K562 (cell line): ENCODE measurements around the gene ZSCAN12. TPM values are rescaled to one million over a fixed set of nuclear protein-coding genes. Genes with fewer than 3 reads are reported as not detected.

Experiments
- ARHGAP35 ChIP-seq: fragments of 450-650 bp; IDR thresholded peaks from 2 replicates; pipeline ENCODE4 v1.6.1; 2018; ENCODE audit not compliant: partially characterized antibody
- CHAMP1 ChIP-seq: fragments of 450-650 bp; IDR thresholded peaks from 2 replicates; pipeline ENCODE4 v1.6.1; 2016; ENCODE audit warnings: mild to moderate bottlenecking
- HDAC1 ChIP-seq, 2 experiments: fragments of 450-650 bp; IDR thresholded peaks; 2 replicates each; pipeline ENCODE4 v1.6.1; 2016 to 2017; ENCODE audit warnings: inconsistent platforms in 1 of 2, mild to moderate bottlenecking in 1 of 2, moderate library complexity in 1 of 2
- HINFP ChIP-seq: fragments of 450-650 bp; conservative IDR thresholded peaks from 2 replicates; pipeline ENCODE4 v1.6.1; 2016; ENCODE audit warnings: missing genetic modification characterization, low read depth, mild to moderate bottlenecking, control low read depth, missing compliant biosample characterization
- HLTF ChIP-seq: fragments of 450-650 bp; IDR thresholded peaks from 2 replicates; pipeline ENCODE4 v1.6.1; 2016
- HNRNPK ChIP-seq: fragments of 200-400 bp; formaldehyde crosslinking; IDR thresholded peaks from one replicate; pipeline ENCODE4 v1.6.1; 2018; ENCODE audit warnings: mild to moderate bottlenecking, low read depth, low read length; ENCODE audit not compliant: poor library complexity, severe bottlenecking
- HNRNPLL ChIP-seq: fragments of 200-400 bp; formaldehyde crosslinking; IDR thresholded peaks from 2 replicates; pipeline ENCODE4 v1.6.1; 2017; ENCODE audit warnings: low read length, low read depth, mild to moderate bottlenecking; ENCODE audit not compliant: poor library complexity, severe bottlenecking
- ILK ChIP-seq: fragments of 450-650 bp; IDR thresholded peaks from 2 replicates; pipeline ENCODE4 v1.6.1; 2016; ENCODE audit warnings: missing genetic modification characterization, low read depth, mild to moderate bottlenecking, missing compliant biosample characterization, moderate library complexity, borderline replicate concordance
- LEF1 ChIP-seq: fragments of 450-650 bp; IDR thresholded peaks from 2 replicates; pipeline ENCODE4 v1.6.1; 2016; ENCODE audit warnings: mild to moderate bottlenecking
- MCM7 ChIP-seq, 2 experiments: fragments of 450-650 bp; IDR thresholded peaks; 2 replicates each; pipeline ENCODE4 v1.6.1; 2016 to 2018
- MYBL2 ChIP-seq, 2 experiments: fragments of 450-650 bp in 1 of 2; sonication (generic) in 1 of 2; formaldehyde crosslinking in 1 of 2; IDR thresholded peaks; 2 replicates each; pipeline versions ENCODE4 v1.6.1 to v1.8.1; 2017 to 2022; ENCODE audit warnings: borderline replicate concordance in 1 of 2, inconsistent platforms in 1 of 2, low read depth in 1 of 2, mild to moderate bottlenecking in 1 of 2, missing genetic modification reagents in 1 of 2, moderate library complexity in 1 of 2
- NCOA2 ChIP-seq, 2 experiments: fragments of 450-650 bp; IDR thresholded peaks; 2 replicates each; pipeline ENCODE4 v1.6.1; 2018; ENCODE audit warnings: mild to moderate bottlenecking in 2 of 2, moderate library complexity in 1 of 2; ENCODE audit not compliant: partially characterized antibody in 2 of 2
- POU5F1 ChIP-seq: fragments of 150-350 bp; IDR thresholded peaks from 2 replicates; pipeline ENCODE4 v1.6.1; 2014; ENCODE audit warnings: borderline replicate concordance, low read length, low read depth, mild to moderate bottlenecking; ENCODE audit not compliant: partially characterized antibody
- RBM14 ChIP-seq: fragments of 200-400 bp; formaldehyde crosslinking; IDR thresholded peaks from 2 replicates; pipeline ENCODE4 v1.6.1; 2018; ENCODE audit warnings: low read depth, mild to moderate bottlenecking, low read length, moderate library complexity, borderline replicate concordance; ENCODE audit not compliant: insufficient read depth
- SLC30A9 ChIP-seq: fragments of 250-450 bp; sonication (Bioruptor Pico); IDR thresholded peaks from 2 replicates; pipeline ENCODE4 v1.8.0; 2022; ENCODE audit warnings: mild to moderate bottlenecking, moderate library complexity
- SMARCC2 ChIP-seq: fragments of 450-650 bp; IDR thresholded peaks from 2 replicates; pipeline ENCODE4 v1.6.1; 2017; ENCODE audit warnings: antibody characterized with exemption, moderate library complexity, mild to moderate bottlenecking, low read depth
- THRAP3 ChIP-seq: fragments of 450-650 bp; IDR thresholded peaks from 2 replicates; pipeline ENCODE4 v1.6.1; 2016; ENCODE audit warnings: mild to moderate bottlenecking, inconsistent platforms, borderline replicate concordance
- THRB ChIP-seq: fragments of 450-650 bp; formaldehyde crosslinking; conservative IDR thresholded peaks from 2 replicates; pipeline ENCODE4 v1.4.0; 2022; ENCODE audit warnings: mild to moderate bottlenecking, missing genetic modification characterization
- U2AF1 ChIP-seq: fragments of 200-400 bp; formaldehyde crosslinking; optimal IDR thresholded peaks from 2 replicates; pipeline ENCODE3; 2017; ENCODE audit warnings: mild to moderate bottlenecking, low read depth, low read length, moderate library complexity
- ZBTB2 ChIP-seq: fragments of 450-650 bp; IDR thresholded peaks from 2 replicates; pipeline ENCODE4 v1.6.1; 2016; ENCODE audit warnings: antibody characterized with exemption
- ZNF12 ChIP-seq: sonication (generic); formaldehyde crosslinking; IDR thresholded peaks from 2 replicates; pipeline ENCODE4 v1.4.0; 2020; ENCODE audit warnings: mild to moderate bottlenecking, missing genetic modification reagents
- ZZZ3 ChIP-seq: fragments of 450-650 bp; IDR thresholded peaks from 2 replicates; pipeline ENCODE4 v1.6.1; 2016; ENCODE audit warnings: antibody characterized with exemption, mild to moderate bottlenecking, moderate library complexity
- polyA plus RNA-seq, 8 experiments: library from polyadenylated mRNA; depleted of rRNA in 4 of 8; stranded (reverse) in 5 of 8; unstranded in 3 of 8; fragments of >200 nt; fragmentation: Nextera tagmentation in 2 of 8; fragmentation: Illumina TruSeq in 1 of 8; extraction: Ambion mirVana in 2 of 8; extraction: Trizol in 1 of 8; gene quantifications; 2 replicates each; pipeline versions ENCODE4 v1.2.1 to v1.2.3, GENCODE V29; 2011 to 2014; ENCODE audit warnings: inconsistent platforms in 1 of 8, missing spikeins in 1 of 8
- total RNA-seq, 7 experiments: library from RNA; depleted of rRNA in 6 of 7; stranded (reverse); fragments of >200 nt in 6 of 7; fragmentation: Illumina TruSeq in 2 of 7; extraction: Trizol in 2 of 7; gene quantifications; 2 replicates each; pipeline versions ENCODE4 v1.2.1 to v1.2.3, GENCODE V29; 2011 to 2021; ENCODE audit warnings: low replicate concordance in 1 of 7

The ZSCAN12 gene
- total and polyA plus RNA-seq, 9 of the 15 experiments (the other 6 are each of a cell fraction or from before 2014, with no cell fraction given), result 2.5 to 19.6 (median 12.5) TPM

GRCh38 chr6:28351493-28351925 is 48.0 kb downstream of the ZSCAN12 start (continued):
- peak; percentile 99 for TF ChIP-seq THRAP3
- peak; percentile 85 for TF ChIP-seq HNRNPK
- no peak for TF ChIP-seq ILK (tag)
- peak; percentile 67 for TF ChIP-seq U2AF1
- TF ChIP-seq HNRNPLL, result no peak
- TF ChIP-seq RBM14, result no peak
- peak; percentile 81 for TF ChIP-seq HINFP
- TF ChIP-seq ZNF12 (CRISPR knock-in tag), result no peak
- peak in 1 of 2 experiments; percentile 94; a peak in 1 of 4 replicates for TF ChIP-seq MCM7 (IDR thresholded peaks at IDR 0.05)
- peak; percentile 45; the same call in 1 of the 2 replicates for TF ChIP-seq CHAMP1
- peak; percentile 84; the same call in 1 of the 2 replicates for TF ChIP-seq ZZZ3
- no peak for TF ChIP-seq SLC30A9 (CRISPR knock-in tag)
- TF ChIP-seq NCOA2 (IDR thresholded peaks at IDR 0.05; ENCODE audit: partially characterized antibody in 2 of 2), result peak in 1 of 2 experiments; percentile 63
- TF ChIP-seq ZBTB2, result peak; percentile 93
- peak; percentile 95 for TF ChIP-seq THRB (CRISPR knock-in tag)
- TF ChIP-seq SMARCC2, result peak; percentile 57; the same call in 1 of the 2 replicates
- peak; percentile 29; the same call in 1 of the 2 replicates for TF ChIP-seq MYBL2 (IDR thresholded peaks at IDR 0.05; ENCODE audit: low read depth)
- no peak for TF ChIP-seq MYBL2 (CRISPR knock-in tag; IDR thresholded peaks at IDR 0.05; ENCODE audit: borderline replicate concordance)
- TF ChIP-seq LEF1, result peak; percentile 48; the same call in 1 of the 2 replicates
- no peak for TF ChIP-seq POU5F1
- TF ChIP-seq HLTF, result peak; percentile 95
- peak; percentile 88 for TF ChIP-seq ARHGAP35
- TF ChIP-seq HDAC1 (IDR thresholded peaks at IDR 0.05), result peak; percentile 85 to 93
